IMR-90 (cell line): ENCODE results near the gene SYT15B.
"Not testable (repeated sequence)": the region's sequence is repeated elsewhere in the genome, so short reads cannot be mapped to it uniquely, and the experiment has no call there.

Experiments used
- ELK1 ChIP-seq: fragments of 150-350 bp; IDR thresholded peaks from 2 replicates; pipeline ENCODE4 v1.6.1; 2016; ENCODE audit warnings: low read depth, mild to moderate bottlenecking, low read length, moderate library complexity, borderline replicate concordance
- FOS ChIP-seq: fragments of 150-350 bp; IDR thresholded peaks from 2 replicates; pipeline ENCODE4 v1.6.1; 2016; ENCODE audit warnings: low read depth, low read length
- MAFK ChIP-seq: IDR thresholded peaks from 2 replicates; pipeline ENCODE4 v1.6.1; 2012; ENCODE audit warnings: low read depth, low read length, improper control_type of control experiment
- MXI1 ChIP-seq: IDR thresholded peaks from 2 replicates; pipeline ENCODE4 v1.6.1; 2012; ENCODE audit warnings: low read depth, mild to moderate bottlenecking, low read length, moderate library complexity, borderline replicate concordance
- NFE2L2 ChIP-seq: fragments of 150-350 bp; IDR thresholded peaks from 2 replicates; pipeline ENCODE4 v1.6.1; 2016; ENCODE audit warnings: low read depth, mild to moderate bottlenecking, low read length
- POLR2A ChIP-seq: IDR thresholded peaks from 2 replicates; pipeline ENCODE4 v1.6.1; 2012; ENCODE audit warnings: mild to moderate bottlenecking, low read depth, low read length
- RAD21 ChIP-seq: IDR thresholded peaks from 2 replicates; pipeline ENCODE4 v1.6.1; 2012; ENCODE audit warnings: low read length, improper control_type of control experiment
- TF ChIP-seq, protein P1 (sequence below): conservative IDR thresholded peaks from 2 replicates; pipeline ENCODE4 v1.5.1; 2012; ENCODE audit warnings: mild to moderate bottlenecking, low read depth, low read length, improper control_type of control experiment

DNA sequence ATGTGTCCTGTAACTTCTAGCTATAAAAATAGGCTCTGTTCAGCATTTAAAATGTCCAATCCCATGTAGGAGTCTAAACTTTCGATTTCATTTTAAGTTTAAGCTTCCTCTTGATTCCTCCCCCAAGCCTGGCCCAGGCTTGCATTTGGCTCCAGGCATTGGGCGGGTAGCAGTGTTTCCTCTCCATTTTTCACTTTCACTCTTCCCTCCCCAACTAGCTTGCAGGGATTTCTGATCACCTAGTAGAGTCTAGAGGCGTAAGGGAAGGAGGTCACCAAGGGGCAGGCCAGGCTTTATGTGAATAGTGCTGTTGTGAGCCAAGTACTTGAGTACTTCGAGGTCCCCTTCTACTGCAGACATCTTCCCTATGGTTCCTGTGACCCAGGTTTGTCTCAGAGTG lies 18.5 kb downstream of the SYT15B start:
- TF ChIP-seq POLR2A, FOS, MAFK, RAD21, ELK1, MXI1, NFE2L2: not testable (repeated sequence)
- TF ChIP-seq, protein P1, sequence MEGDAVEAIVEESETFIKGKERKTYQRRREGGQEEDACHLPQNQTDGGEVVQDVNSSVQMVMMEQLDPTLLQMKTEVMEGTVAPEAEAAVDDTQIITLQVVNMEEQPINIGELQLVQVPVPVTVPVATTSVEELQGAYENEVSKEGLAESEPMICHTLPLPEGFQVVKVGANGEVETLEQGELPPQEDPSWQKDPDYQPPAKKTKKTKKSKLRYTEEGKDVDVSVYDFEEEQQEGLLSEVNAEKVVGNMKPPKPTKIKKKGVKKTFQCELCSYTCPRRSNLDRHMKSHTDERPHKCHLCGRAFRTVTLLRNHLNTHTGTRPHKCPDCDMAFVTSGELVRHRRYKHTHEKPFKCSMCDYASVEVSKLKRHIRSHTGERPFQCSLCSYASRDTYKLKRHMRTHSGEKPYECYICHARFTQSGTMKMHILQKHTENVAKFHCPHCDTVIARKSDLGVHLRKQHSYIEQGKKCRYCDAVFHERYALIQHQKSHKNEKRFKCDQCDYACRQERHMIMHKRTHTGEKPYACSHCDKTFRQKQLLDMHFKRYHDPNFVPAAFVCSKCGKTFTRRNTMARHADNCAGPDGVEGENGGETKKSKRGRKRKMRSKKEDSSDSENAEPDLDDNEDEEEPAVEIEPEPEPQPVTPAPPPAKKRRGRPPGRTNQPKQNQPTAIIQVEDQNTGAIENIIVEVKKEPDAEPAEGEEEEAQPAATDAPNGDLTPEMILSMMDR, result not testable (repeated sequence)
